Naive B cell (primary cell): Measurements from ENCODE around the gene ACCSL. TPM values are rescaled to one million over a fixed set of nuclear protein-coding genes. Genes with fewer than 3 reads are reported as not detected.

Experiments used
- ATAC-seq, 2 donors: fragments of 150-1000 bp; cut with Tn5 transposase; 2 replicates each; pipeline ENCODE4 v1.10.0; 2021; ENCODE audit warnings: low read depth in 2 of 2, mild to moderate bottlenecking in 2 of 2, moderate library complexity in 2 of 2
- DNase-seq: peaks from one replicate; pipeline ENCODE4 v3.0.0; 2022
- H3K27ac Mint-ChIP-seq, 6 donors: one replicate each; pipeline ENCODE4 v1.8.0; 2020 to 2022; ENCODE audit warnings: mild to moderate bottlenecking in 6 of 6, mixed read lengths in 6 of 6, moderate library complexity in 5 of 6, inconsistent platforms in 2 of 6
- H3K27me3 Mint-ChIP-seq, 3 donors: one replicate each; pipeline ENCODE4 v1.8.0; 2021 to 2022; ENCODE audit warnings: mixed read lengths in 3 of 3, mild to moderate bottlenecking in 1 of 3
- H3K36me3 Mint-ChIP-seq, 2 donors: one replicate each; pipeline ENCODE4 v1.8.0; 2020 to 2022; ENCODE audit warnings: mixed read lengths in 2 of 2, inconsistent platforms in 1 of 2, mild to moderate bottlenecking in 1 of 2
- H3K4me1 Mint-ChIP-seq, 3 donors: one replicate each; pipeline ENCODE4 v1.8.0; 2020 to 2022; ENCODE audit warnings: mixed read lengths in 3 of 3, inconsistent platforms in 1 of 3, mild to moderate bottlenecking in 1 of 3, moderate library complexity in 1 of 3
- H3K4me3 Mint-ChIP-seq, 8 donors: one replicate each; pipeline ENCODE4 v1.8.0; 2020 to 2022; ENCODE audit warnings: mild to moderate bottlenecking in 8 of 8, mixed read lengths in 8 of 8, moderate library complexity in 8 of 8, inconsistent platforms in 2 of 8
- H3K9me3 Mint-ChIP-seq, 7 donors: one replicate each; pipeline ENCODE4 v1.8.0; 2020 to 2022; ENCODE audit warnings: mixed read lengths in 7 of 7, mild to moderate bottlenecking in 5 of 7, inconsistent platforms in 2 of 7, moderate library complexity in 1 of 7
- polyA plus RNA-seq, 6 donors: library from polyadenylated mRNA; unstranded; fragments of 300-500 nt; fragmentation: Illumina TruSeq; gene quantifications; one replicate each; pipeline ENCODE4 v1.2.3, GENCODE V29; 2021; ENCODE audit warnings: low read depth in 6 of 6

ACCSL gene
- polyA plus RNA-seq, 6 donors from 2014 or later = not detected

DNA sequence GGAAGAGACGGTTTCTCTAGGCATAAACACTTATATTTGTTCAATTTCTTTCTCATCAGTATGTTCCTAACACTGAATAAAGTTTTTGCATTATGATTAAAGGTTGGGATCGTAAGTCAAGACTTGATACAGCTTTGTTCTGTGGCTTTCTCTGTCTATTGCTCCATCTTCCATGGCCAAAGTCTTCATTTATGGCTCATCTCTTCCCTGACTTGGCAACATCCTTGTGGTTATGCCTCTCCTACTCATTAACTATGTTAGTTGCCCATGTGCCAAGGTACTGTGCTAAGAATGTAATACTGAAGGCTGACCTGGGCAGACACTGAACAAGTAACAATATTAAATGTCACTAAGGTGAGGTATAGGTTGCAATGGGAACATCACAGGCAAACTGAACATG, 1.6 kb upstream of the ACCSL start:
- Mint-ChIP-seq H3K4me1 (no peaks in the 10 kb centered on the region), H3K9me3 (peaks cover 1 to 7% (median 4%) of the 10 kb centered on the region in 7 donors), H3K27me3 (peaks cover 18 to 28% (median 24%) of the 10 kb centered on the region in 3 donors), H3K4me3 (no peak overlapping the region), H3K27ac (no peak overlapping the region), H3K36me3 (peaks cover 0 to 7% of the 10 kb centered on the region in 2 donors)
- DNase-seq (no peak), ATAC-seq (no peak)

- ATAC-seq (no peak), DNase-seq (no peak)
- H3K4me3 Mint-ChIP-seq = no peak overlapping the region
- H3K36me3 Mint-ChIP-seq = no peaks in the 10 kb centered on the region
- peaks cover 0 to 2% (median 0%) of the 10 kb centered on the region in 7 donors for H3K9me3 Mint-ChIP-seq
- no peaks in the 10 kb centered on the region for H3K4me1 Mint-ChIP-seq
- peaks cover 25 to 33% (median 29%) of the 10 kb centered on the region in 3 donors for H3K27me3 Mint-ChIP-seq
- H3K27ac Mint-ChIP-seq = no peak overlapping the region
Measured at GRCh38 chr11:44047298-44047697, 483 bp upstream of the ACCSL start.

GRCh38 chr11:44049832-44050231, 2.1 kb downstream of the ACCSL start:
- no peak overlapping the region for H3K4me3 Mint-ChIP-seq
- H3K9me3 Mint-ChIP-seq = no peaks in the 10 kb centered on the region
- H3K36me3 Mint-ChIP-seq = no peaks in the 10 kb centered on the region
- peaks cover 28 to 31% (median 29%) of the 10 kb centered on the region in 3 donors for H3K27me3 Mint-ChIP-seq
- H3K4me1 Mint-ChIP-seq = no peaks in the 10 kb centered on the region
- ATAC-seq = no peak
- DNase-seq = no peak
- no peak overlapping the region for H3K27ac Mint-ChIP-seq

DNA sequence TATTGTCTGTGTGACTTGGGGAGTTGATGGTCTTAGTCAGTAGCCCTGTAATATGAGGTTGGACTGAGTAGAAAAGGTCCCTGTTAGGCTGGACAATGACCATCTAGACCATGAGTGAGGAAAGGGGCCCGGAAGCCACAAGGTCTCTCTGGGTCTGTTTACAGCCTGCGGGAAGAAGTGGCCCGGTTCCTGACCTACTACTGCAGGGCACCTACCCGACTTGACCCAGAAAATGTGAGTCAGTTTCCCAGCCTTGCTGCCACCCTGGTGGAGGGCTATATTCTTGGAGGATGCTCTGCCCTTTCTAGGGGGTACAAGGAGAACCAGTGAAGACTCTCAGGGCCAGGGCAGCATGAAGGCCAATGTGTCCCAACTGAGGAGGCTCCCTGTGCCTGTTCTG, 3.4 kb downstream of the ACCSL start:
- no peak for ATAC-seq
- Mint-ChIP-seq H3K9me3 (no peaks in the 10 kb centered on the region), H3K36me3 (no peaks in the 10 kb centered on the region), H3K4me3 (peak overlapping the region in 1 of 8 donors; percentile 9), H3K27ac (no peak overlapping the region), H3K27me3 (peaks cover 26 to 34% (median 29%) of the 10 kb centered on the region in 3 donors), H3K4me1 (no peaks in the 10 kb centered on the region)
- no peak for DNase-seq

GRCh38 chr11:44057340-44057739, 9.6 kb downstream of the ACCSL start:
- no peak overlapping the region for H3K4me3 Mint-ChIP-seq
- no peaks in the 10 kb centered on the region for H3K4me1 Mint-ChIP-seq
- ATAC-seq (no peak), DNase-seq (no peak)
- H3K9me3 Mint-ChIP-seq = no peaks in the 10 kb centered on the region
- no peak overlapping the region for H3K27ac Mint-ChIP-seq
- H3K36me3 Mint-ChIP-seq = no peaks in the 10 kb centered on the region
- H3K27me3 Mint-ChIP-seq = peaks cover 5 to 10% (median 6%) of the 10 kb centered on the region in 3 donors

- Mint-ChIP-seq H3K4me1 (no peaks in the 10 kb centered on the region), H3K9me3 (no peaks in the 10 kb centered on the region)
- ATAC-seq = no peak
Measured at GRCh38 chr11:44058275-44058674, 10.5 kb downstream of the ACCSL start.

GRCh38 chr11:44065161-44065661, 17.4 kb downstream of the ACCSL start:
- DNase-seq (no peak), ATAC-seq (no peak)
- Mint-ChIP-seq H3K27me3 (peaks cover 0 to 4% (median 0%) of the 10 kb centered on the region in 3 donors), H3K9me3 (no peaks in the 10 kb centered on the region), H3K4me1 (peaks cover 17 to 41% (median 28%) of the 10 kb centered on the region in 3 donors), H3K27ac (peak overlapping the region; percentile 54 to 97 (median 93)), H3K36me3 (no peaks in the 10 kb centered on the region), H3K4me3 (peak overlapping the region; percentile 92 to 97 (median 94))

More at GRCh38 chr11:44058275-44058674, 10.5 kb downstream of the ACCSL start:
- Mint-ChIP-seq H3K4me3 (no peak overlapping the region), H3K27ac (peak overlapping the region in 1 of 6 donors; percentile 19), H3K36me3 (no peaks in the 10 kb centered on the region), H3K27me3 (peaks cover 4 to 6% (median 5%) of the 10 kb centered on the region in 3 donors)
- DNase-seq = no peak

GRCh38 chr11:44065841-44066731, 18.3 kb downstream of the ACCSL start, which contains the start of gene ACCS:
ACCS (plus strand) TSS chr11:44066270; CDS start chr11:44067628, 1,358 bp downstream.
- Mint-ChIP-seq H3K27ac (peak within 1 kb of the TSS; percentile 87 to 97 (median 93)), H3K27me3 (peaks cover 0 to 4% (median 0%) of the 10 kb centered on the region in 3 donors), H3K36me3 (no peaks in the 10 kb centered on the region), H3K9me3 (no peaks in the 10 kb centered on the region), H3K4me3 (peak within 1 kb of the TSS; percentile 92 to 97 (median 94)), H3K4me1 (peaks cover 20 to 42% (median 34%) of the 10 kb centered on the region in 3 donors)
- ATAC-seq (peak; percentile 94), DNase-seq (peak; percentile 92)

GRCh38 chr11:44066732-44067141, 19.0 kb downstream of the ACCSL start:
- Mint-ChIP-seq H3K4me1 (peaks cover 20 to 42% (median 34%) of the 10 kb centered on the region in 3 donors), H3K4me3 (peak overlapping the region; percentile 92 to 97 (median 94)), H3K27ac (peak overlapping the region; percentile 15 to 97 (median 90)), H3K27me3 (peaks cover 0 to 2% (median 0%) of the 10 kb centered on the region in 3 donors), H3K36me3 (no peaks in the 10 kb centered on the region), H3K9me3 (no peaks in the 10 kb centered on the region)
- ATAC-seq (no peak), DNase-seq (no peak)

- Mint-ChIP-seq H3K27ac (peak overlapping the region in 3 of 6 donors; percentile 92 to 97 (median 93)), H3K9me3 (no peaks in the 10 kb centered on the region), H3K36me3 (no peaks in the 10 kb centered on the region), H3K4me3 (peak overlapping the region; percentile 37 to 97 (median 94)), H3K4me1 (peaks cover 20 to 42% (median 34%) of the 10 kb centered on the region in 3 donors), H3K27me3 (no peaks in the 10 kb centered on the region)
- DNase-seq = no peak
- ATAC-seq = no peak
Measured at GRCh38 chr11:44067266-44067665, 19.5 kb downstream of the ACCSL start.

DNA sequence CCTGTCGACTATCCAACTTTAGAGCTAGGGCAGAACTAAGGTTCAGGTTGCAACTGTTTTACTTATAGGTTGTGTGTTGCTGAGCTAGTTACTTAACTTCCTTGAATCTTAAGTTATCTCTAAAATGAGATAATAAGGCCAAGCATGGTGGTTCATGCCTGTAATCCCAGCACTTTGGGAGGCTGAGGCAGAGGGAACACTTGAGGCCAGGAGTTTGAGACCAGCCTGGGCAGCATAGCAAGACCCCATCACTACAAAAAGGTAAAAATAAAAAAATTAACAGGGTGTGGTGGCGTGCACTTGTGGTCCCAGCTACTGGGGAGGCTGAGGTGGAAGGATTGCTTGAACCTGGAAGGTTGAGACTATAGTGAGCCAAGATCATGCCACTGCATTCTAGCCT, 20.4 kb downstream of the ACCSL start:
- Mint-ChIP-seq H3K27ac (no peak overlapping the region), H3K4me1 (peaks cover 20 to 42% (median 34%) of the 10 kb centered on the region in 3 donors), H3K4me3 (peak overlapping the region in 2 of 8 donors; percentile 93 to 97), H3K9me3 (no peaks in the 10 kb centered on the region), H3K27me3 (no peaks in the 10 kb centered on the region), H3K36me3 (no peaks in the 10 kb centered on the region)
- no peak for DNase-seq
- no peak for ATAC-seq

GRCh38 chr11:44071157-44071556, 23.4 kb downstream of the ACCSL start:
- DNase-seq = no peak
- Mint-ChIP-seq H3K4me1 (peaks cover 11 to 27% (median 23%) of the 10 kb centered on the region in 3 donors), H3K27ac (peak overlapping the region in 1 of 6 donors; percentile 79), H3K36me3 (peaks cover 6 to 8% of the 10 kb centered on the region in 2 donors), H3K27me3 (no peaks in the 10 kb centered on the region), H3K4me3 (peak overlapping the region in 1 of 8 donors; percentile 14), H3K9me3 (no peaks in the 10 kb centered on the region)
- ATAC-seq = no peak

DNA sequence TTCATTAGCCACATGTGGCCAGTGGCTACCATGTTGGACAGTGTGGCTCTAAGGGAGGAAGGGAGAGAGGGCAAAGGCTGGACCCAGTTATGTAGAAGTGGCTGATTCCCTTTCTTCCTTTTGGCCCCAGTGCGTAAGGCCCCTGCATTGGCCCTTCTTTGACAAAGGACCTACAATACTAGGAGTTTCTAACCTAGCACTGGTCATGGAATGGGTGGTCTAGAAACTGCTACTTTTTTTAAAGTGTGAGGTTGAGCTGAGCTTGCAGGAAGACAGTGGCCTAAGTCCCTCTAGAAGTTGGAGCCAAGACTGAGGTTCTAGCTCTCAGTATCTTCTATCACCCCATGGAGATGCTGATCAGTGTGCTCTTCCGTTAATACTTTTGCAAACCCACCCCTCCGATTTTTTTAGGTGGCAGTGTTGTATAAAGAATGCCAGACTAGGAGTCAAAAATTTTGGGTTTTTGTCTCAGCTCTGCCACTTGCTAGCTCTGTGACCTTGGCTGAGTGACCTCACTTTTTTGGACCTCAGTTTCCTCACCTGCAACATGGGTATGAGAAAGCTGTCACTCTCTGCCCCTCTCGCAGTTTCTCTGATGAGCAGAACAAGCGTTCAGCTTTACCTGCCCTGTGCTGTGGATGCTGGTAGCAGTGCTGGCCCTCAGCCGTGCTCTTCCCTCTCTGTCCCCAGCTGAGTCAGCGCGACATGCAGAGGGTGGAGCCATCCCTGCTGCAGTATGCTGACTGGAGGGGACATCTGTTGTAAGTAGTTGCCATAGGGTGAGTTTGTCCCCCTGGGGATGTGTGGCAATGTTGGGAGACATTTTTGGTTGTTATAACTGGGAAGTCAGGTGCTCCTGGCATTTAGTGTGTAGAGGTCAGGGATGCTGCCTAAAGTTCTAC, 25.2 kb downstream of the ACCSL start:
- no peaks in the 10 kb centered on the region for H3K9me3 Mint-ChIP-seq
- no peak for DNase-seq
- peaks cover 12 to 14% (median 13%) of the 10 kb centered on the region in 3 donors for H3K4me1 Mint-ChIP-seq
- no peak for ATAC-seq
- no peaks in the 10 kb centered on the region for H3K27me3 Mint-ChIP-seq
- no peak overlapping the region for H3K4me3 Mint-ChIP-seq
- H3K36me3 Mint-ChIP-seq = peaks cover 6 to 16% of the 10 kb centered on the region in 2 donors
- no peak overlapping the region for H3K27ac Mint-ChIP-seq
